ENCODE data around the gene RXFP1.

RXFP1 gene

GRCh38 chr4:158671915-158672806 lies 150.5 kb downstream of the RXFP1 start, which contains the start of gene ETFDH:
ETFDH (plus strand) TSS chr4:158672296; CDS start chr4:158672457, 161 bp downstream.
- Histone ChIP-seq H3K27ac (ENCODE audit: low read depth, low read length) (peak within 1 kb of the TSS; percentile 92), H3K4me1 (ENCODE audit: control insufficient read depth, insufficient read depth, low read length) (no peaks in the 10 kb centered on the region)

GRCh38 chr4:158673633-158674032 lies 152.0 kb downstream of the RXFP1 start:
- H3K27ac ChIP-seq (ENCODE audit: low read depth, low read length): no peak overlapping the region
- H3K9ac ChIP-seq (ENCODE audit: low read depth, low read length): no peak overlapping the region

More at GRCh38 chr4:158671915-158672806, 150.5 kb downstream of the RXFP1 start, which contains the start of gene ETFDH:
- Histone ChIP-seq H3K9me3 (ENCODE audit: control insufficient read depth, insufficient read depth, low read length) (no peaks in the 10 kb centered on the region), H3K9ac (ENCODE audit: low read depth, low read length) (peak within 1 kb of the TSS; percentile 89), H3K4me3 (ENCODE audit: low read depth, low read length) (peak within 1 kb of the TSS; percentile 81), H3K27me3 (ENCODE audit: control insufficient read depth, insufficient read depth, low read length) (no peaks in the 10 kb centered on the region), H3K36me3 (ENCODE audit: control insufficient read depth, insufficient read depth, low read length) (peaks cover 17% of the 10 kb centered on the region)

GRCh38 chr4:158676076-158676475 lies 154.4 kb downstream of the RXFP1 start:
- no peaks in the 10 kb centered on the region for H3K36me3 ChIP-seq (ENCODE audit: control insufficient read depth, insufficient read depth, low read length)

More at GRCh38 chr4:158673633-158674032, 152.0 kb downstream of the RXFP1 start:
- H3K9me3 ChIP-seq (ENCODE audit: control insufficient read depth, insufficient read depth, low read length): no peaks in the 10 kb centered on the region
- H3K36me3 ChIP-seq (ENCODE audit: control insufficient read depth, insufficient read depth, low read length): peaks cover 9% of the 10 kb centered on the region
- H3K4me1 ChIP-seq (ENCODE audit: control insufficient read depth, insufficient read depth, low read length): no peaks in the 10 kb centered on the region
- no peaks in the 10 kb centered on the region for H3K27me3 ChIP-seq (ENCODE audit: control insufficient read depth, insufficient read depth, low read length)
- no peak overlapping the region for H3K4me3 ChIP-seq (ENCODE audit: low read depth, low read length)

GRCh38 chr4:158678767-158679166 lies 157.1 kb downstream of the RXFP1 start:
- Histone ChIP-seq H3K27ac (ENCODE audit: low read depth, low read length) (no peak overlapping the region), H3K9me3 (ENCODE audit: control insufficient read depth, insufficient read depth, low read length) (no peaks in the 10 kb centered on the region), H3K36me3 (ENCODE audit: control insufficient read depth, insufficient read depth, low read length) (peaks cover 4% of the 10 kb centered on the region; the same call in 1 of the 2 replicates), H3K9ac (ENCODE audit: low read depth, low read length) (no peak overlapping the region), H3K4me1 (ENCODE audit: control insufficient read depth, insufficient read depth, low read length) (peaks cover 4% of the 10 kb centered on the region; the same call in 1 of the 2 replicates), H3K27me3 (ENCODE audit: control insufficient read depth, insufficient read depth, low read length) (no peaks in the 10 kb centered on the region), H3K4me3 (ENCODE audit: low read depth, low read length) (no peak overlapping the region)

More at GRCh38 chr4:158676076-158676475, 154.4 kb downstream of the RXFP1 start:
- Histone ChIP-seq H3K9me3 (ENCODE audit: control insufficient read depth, insufficient read depth, low read length) (no peaks in the 10 kb centered on the region), H3K4me3 (ENCODE audit: low read depth, low read length) (no peak overlapping the region), H3K4me1 (ENCODE audit: control insufficient read depth, insufficient read depth, low read length) (peaks cover 4% of the 10 kb centered on the region; the same call in 1 of the 2 replicates), H3K9ac (ENCODE audit: low read depth, low read length) (no peak overlapping the region), H3K27ac (ENCODE audit: low read depth, low read length) (no peak overlapping the region), H3K27me3 (ENCODE audit: control insufficient read depth, insufficient read depth, low read length) (no peaks in the 10 kb centered on the region)

GRCh38 chr4:158681629-158682028 lies 159.9 kb downstream of the RXFP1 start:
- no peak overlapping the region for H3K9ac ChIP-seq (ENCODE audit: low read depth, low read length)
- peaks cover 4% of the 10 kb centered on the region; the same call in 1 of the 2 replicates for H3K4me1 ChIP-seq (ENCODE audit: control insufficient read depth, insufficient read depth, low read length)
- peaks cover 4% of the 10 kb centered on the region; the same call in 1 of the 2 replicates for H3K36me3 ChIP-seq (ENCODE audit: control insufficient read depth, insufficient read depth, low read length)
- no peak overlapping the region for H3K27ac ChIP-seq (ENCODE audit: low read depth, low read length)
- no peaks in the 10 kb centered on the region for H3K9me3 ChIP-seq (ENCODE audit: control insufficient read depth, insufficient read depth, low read length)
- no peak overlapping the region for H3K4me3 ChIP-seq (ENCODE audit: low read depth, low read length)
- H3K27me3 ChIP-seq (ENCODE audit: control insufficient read depth, insufficient read depth, low read length): no peaks in the 10 kb centered on the region

- Histone ChIP-seq H3K4me3 (ENCODE audit: low read depth, low read length) (no peak overlapping the region), H3K36me3 (ENCODE audit: control insufficient read depth, insufficient read depth, low read length) (peaks cover 4% of the 10 kb centered on the region; the same call in 1 of the 2 replicates), H3K4me1 (ENCODE audit: control insufficient read depth, insufficient read depth, low read length) (peaks cover 4% of the 10 kb centered on the region; the same call in 1 of the 2 replicates)
Observed at GRCh38 chr4:158682066-158682465, 160.4 kb downstream of the RXFP1 start.

GRCh38 chr4:158688813-158689212 lies 167.1 kb downstream of the RXFP1 start:
- Histone ChIP-seq H3K9me3 (ENCODE audit: control insufficient read depth, insufficient read depth, low read length) (no peaks in the 10 kb centered on the region), H3K27me3 (ENCODE audit: control insufficient read depth, insufficient read depth, low read length) (no peaks in the 10 kb centered on the region), H3K4me1 (ENCODE audit: control insufficient read depth, insufficient read depth, low read length) (peaks cover 8% of the 10 kb centered on the region; the same call in 1 of the 2 replicates), H3K27ac (ENCODE audit: low read depth, low read length) (peak overlapping the region; percentile 28), H3K9ac (ENCODE audit: low read depth, low read length) (no peak overlapping the region), H3K4me3 (ENCODE audit: low read depth, low read length) (no peak overlapping the region), H3K36me3 (ENCODE audit: control insufficient read depth, insufficient read depth, low read length) (no peaks in the 10 kb centered on the region)

More at GRCh38 chr4:158682066-158682465, 160.4 kb downstream of the RXFP1 start:
- H3K27me3 ChIP-seq (ENCODE audit: control insufficient read depth, insufficient read depth, low read length): no peaks in the 10 kb centered on the region
- H3K9me3 ChIP-seq (ENCODE audit: control insufficient read depth, insufficient read depth, low read length): no peaks in the 10 kb centered on the region
- H3K9ac ChIP-seq (ENCODE audit: low read depth, low read length): no peak overlapping the region
- no peak overlapping the region for H3K27ac ChIP-seq (ENCODE audit: low read depth, low read length)
